Duodenal mucosa (tissue), 2 donors: Measurements from ENCODE around the gene ZMYM4.

Source experiments
- H3K27ac ChIP-seq: one replicate; pipeline ENCODE4 v1.7.0; 2013; ENCODE audit warnings: low read depth, low read length
- H3K27me3 ChIP-seq, 2 donors: one replicate each; pipeline ENCODE4 v1.7.0; 2013; ENCODE audit warnings: low read length in 2 of 2, control low read depth in 1 of 2; ENCODE audit not compliant: insufficient read depth in 2 of 2, control insufficient read depth in 1 of 2
- H3K36me3 ChIP-seq, 2 donors: one replicate each; pipeline ENCODE4 v1.7.0; 2013; ENCODE audit warnings: low read length in 2 of 2, control low read depth in 1 of 2; ENCODE audit not compliant: insufficient read depth in 2 of 2, control insufficient read depth in 1 of 2
- H3K4me1 ChIP-seq, 2 donors: one replicate each; pipeline ENCODE4 v1.7.0; 2013; ENCODE audit warnings: low read length in 2 of 2, control low read depth in 1 of 2; ENCODE audit not compliant: insufficient read depth in 2 of 2, control insufficient read depth in 1 of 2
- H3K4me3 ChIP-seq, 2 donors: one replicate each; pipeline ENCODE4 v1.7.0; 2013; ENCODE audit warnings: low read length in 2 of 2, low read depth in 1 of 2
- H3K9ac ChIP-seq, 2 donors: one replicate each; pipeline ENCODE4 v1.7.0; 2013; ENCODE audit warnings: low read length in 2 of 2, low read depth in 1 of 2
- H3K9me3 ChIP-seq, 2 donors: one replicate each; pipeline ENCODE4 v1.7.0; 2013; ENCODE audit warnings: low read length in 2 of 2, control low read depth in 1 of 2; ENCODE audit not compliant: control insufficient read depth in 1 of 2

Gene ZMYM4

GRCh38 chr1:35430762-35431161 is 162.3 kb downstream of the ZMYM4 start:
- no peak overlapping the region for H3K27ac ChIP-seq
- no peak overlapping the region for H3K4me3 ChIP-seq
- H3K9me3 ChIP-seq: no peaks in the 10 kb centered on the region
- no peak overlapping the region for H3K9ac ChIP-seq
- H3K4me1 ChIP-seq: no peaks in the 10 kb centered on the region
- peaks cover 24 to 35% of the 10 kb centered on the region in 2 donors for H3K36me3 ChIP-seq
- H3K27me3 ChIP-seq: no peaks in the 10 kb centered on the region

GRCh38 chr1:35431173-35431599 is 162.7 kb downstream of the ZMYM4 start:
- no peak overlapping the region for H3K9ac ChIP-seq
- no peaks in the 10 kb centered on the region for H3K4me1 ChIP-seq
- H3K27me3 ChIP-seq: no peaks in the 10 kb centered on the region
- H3K9me3 ChIP-seq: no peaks in the 10 kb centered on the region
- peaks cover 25 to 40% of the 10 kb centered on the region in 2 donors for H3K36me3 ChIP-seq
- H3K27ac ChIP-seq: no peak overlapping the region
- H3K4me3 ChIP-seq: no peak overlapping the region

GRCh38 chr1:35432231-35432630 is 163.7 kb downstream of the ZMYM4 start:
- H3K4me3 ChIP-seq: no peak overlapping the region
- H3K36me3 ChIP-seq: peaks cover 32 to 50% of the 10 kb centered on the region in 2 donors
- H3K27ac ChIP-seq: no peak overlapping the region
- no peak overlapping the region for H3K9ac ChIP-seq
- no peaks in the 10 kb centered on the region for H3K4me1 ChIP-seq
- H3K9me3 ChIP-seq: no peaks in the 10 kb centered on the region
- no peaks in the 10 kb centered on the region for H3K27me3 ChIP-seq

- Histone ChIP-seq H3K36me3 (peaks cover 34 to 55% of the 10 kb centered on the region in 2 donors), H3K27ac (no peak overlapping the region), H3K9me3 (no peaks in the 10 kb centered on the region), H3K9ac (no peak overlapping the region), H3K4me3 (no peak overlapping the region), H3K27me3 (no peaks in the 10 kb centered on the region), H3K4me1 (no peaks in the 10 kb centered on the region)
Observed at GRCh38 chr1:35433714-35434113, 165.2 kb downstream of the ZMYM4 start.

GRCh38 chr1:35434703-35435102 is 166.2 kb downstream of the ZMYM4 start:
- no peaks in the 10 kb centered on the region for H3K4me1 ChIP-seq
- no peak overlapping the region for H3K4me3 ChIP-seq
- H3K9ac ChIP-seq: no peak overlapping the region
- H3K9me3 ChIP-seq: no peaks in the 10 kb centered on the region
- H3K36me3 ChIP-seq: peaks cover 41 to 65% of the 10 kb centered on the region in 2 donors
- no peak overlapping the region for H3K27ac ChIP-seq
- H3K27me3 ChIP-seq: no peaks in the 10 kb centered on the region

- no peak overlapping the region for H3K9ac ChIP-seq
- H3K4me3 ChIP-seq: no peak overlapping the region
- peaks cover 43 to 75% of the 10 kb centered on the region in 2 donors for H3K36me3 ChIP-seq
Observed at GRCh38 chr1:35436078-35436477, 167.6 kb downstream of the ZMYM4 start.

GRCh38 chr1:35437200-35437599 is 168.7 kb downstream of the ZMYM4 start:
- Histone ChIP-seq H3K4me3 (no peak overlapping the region), H3K9me3 (no peaks in the 10 kb centered on the region), H3K27ac (no peak overlapping the region), H3K4me1 (no peaks in the 10 kb centered on the region), H3K27me3 (no peaks in the 10 kb centered on the region), H3K9ac (no peak overlapping the region), H3K36me3 (peaks cover 48 to 84% of the 10 kb centered on the region in 2 donors)

More at GRCh38 chr1:35436078-35436477, 167.6 kb downstream of the ZMYM4 start:
- H3K27ac ChIP-seq: no peak overlapping the region
- no peaks in the 10 kb centered on the region for H3K9me3 ChIP-seq
- no peaks in the 10 kb centered on the region for H3K4me1 ChIP-seq
- H3K27me3 ChIP-seq: no peaks in the 10 kb centered on the region

- Histone ChIP-seq H3K4me1 (no peaks in the 10 kb centered on the region), H3K4me3 (no peak overlapping the region), H3K27ac (no peak overlapping the region), H3K9me3 (no peaks in the 10 kb centered on the region), H3K9ac (no peak overlapping the region), H3K27me3 (no peaks in the 10 kb centered on the region), H3K36me3 (peaks cover 61 to 86% of the 10 kb centered on the region in 2 donors)
Observed at GRCh38 chr1:35439626-35440025, 171.1 kb downstream of the ZMYM4 start.

GRCh38 chr1:35441926-35442579 is 173.5 kb downstream of the ZMYM4 start:
- H3K4me1 ChIP-seq: no peaks in the 10 kb centered on the region
- no peak overlapping the region for H3K4me3 ChIP-seq
- no peaks in the 10 kb centered on the region for H3K27me3 ChIP-seq
- no peak overlapping the region for H3K9ac ChIP-seq
- H3K36me3 ChIP-seq: peaks cover 46 to 82% of the 10 kb centered on the region in 2 donors
- no peak overlapping the region for H3K27ac ChIP-seq
- no peaks in the 10 kb centered on the region for H3K9me3 ChIP-seq

GRCh38 chr1:35442734-35443133 is 174.2 kb downstream of the ZMYM4 start:
- no peaks in the 10 kb centered on the region for H3K27me3 ChIP-seq
- peaks cover 42 to 83% of the 10 kb centered on the region in 2 donors for H3K36me3 ChIP-seq
- no peak overlapping the region for H3K4me3 ChIP-seq
- no peak overlapping the region for H3K9ac ChIP-seq
- no peak overlapping the region for H3K27ac ChIP-seq
- H3K9me3 ChIP-seq: no peaks in the 10 kb centered on the region
- no peaks in the 10 kb centered on the region for H3K4me1 ChIP-seq
